GM21529 (cell line): ENCODE measurements around the gene SLC35A2.

Source experiments
- ATAC-seq: cut with Tn5 transposase; IDR thresholded peaks from one replicate; pipeline ENCODE4 v1.9.1; 2021; ENCODE audit not compliant: unreplicated experiment

Gene SLC35A2

GRCh38 chrX:48911412-48912182 is at the start of gene SLC35A2:
TSS of gene SLC35A2 (minus strand) at chrX:48911646. CDS start at chrX:48911636, 10 bp downstream.
- peak; percentile 58 for ATAC-seq

- ATAC-seq: no peak
Measured at GRCh38 chrX:48960291-48960690, 48.8 kb upstream of the SLC35A2 start.

DNA sequence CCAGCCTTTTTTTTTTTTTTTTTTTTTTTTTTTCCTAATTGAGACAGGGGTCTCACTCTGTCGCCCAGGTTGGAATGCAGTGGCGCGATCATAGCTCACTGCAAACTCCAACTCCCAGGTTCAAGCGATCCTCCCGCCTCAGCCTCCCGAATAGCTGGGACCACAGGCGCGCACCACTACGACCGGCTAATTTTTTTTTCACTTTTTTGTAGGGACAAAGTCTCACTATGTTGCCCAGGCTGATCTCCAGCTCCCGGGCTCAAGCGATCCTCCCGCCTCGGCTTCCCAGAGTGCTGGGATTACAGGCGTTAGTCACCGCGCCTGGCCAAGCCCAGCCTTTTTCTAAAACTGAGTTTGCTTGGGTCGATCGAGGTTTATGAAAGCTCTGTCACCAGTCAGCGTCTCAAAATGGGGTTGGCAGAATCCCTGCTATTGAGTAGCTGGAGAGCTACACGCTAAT is 47.2 kb upstream of the SLC35A2 start:
- ATAC-seq: no peak

DNA sequence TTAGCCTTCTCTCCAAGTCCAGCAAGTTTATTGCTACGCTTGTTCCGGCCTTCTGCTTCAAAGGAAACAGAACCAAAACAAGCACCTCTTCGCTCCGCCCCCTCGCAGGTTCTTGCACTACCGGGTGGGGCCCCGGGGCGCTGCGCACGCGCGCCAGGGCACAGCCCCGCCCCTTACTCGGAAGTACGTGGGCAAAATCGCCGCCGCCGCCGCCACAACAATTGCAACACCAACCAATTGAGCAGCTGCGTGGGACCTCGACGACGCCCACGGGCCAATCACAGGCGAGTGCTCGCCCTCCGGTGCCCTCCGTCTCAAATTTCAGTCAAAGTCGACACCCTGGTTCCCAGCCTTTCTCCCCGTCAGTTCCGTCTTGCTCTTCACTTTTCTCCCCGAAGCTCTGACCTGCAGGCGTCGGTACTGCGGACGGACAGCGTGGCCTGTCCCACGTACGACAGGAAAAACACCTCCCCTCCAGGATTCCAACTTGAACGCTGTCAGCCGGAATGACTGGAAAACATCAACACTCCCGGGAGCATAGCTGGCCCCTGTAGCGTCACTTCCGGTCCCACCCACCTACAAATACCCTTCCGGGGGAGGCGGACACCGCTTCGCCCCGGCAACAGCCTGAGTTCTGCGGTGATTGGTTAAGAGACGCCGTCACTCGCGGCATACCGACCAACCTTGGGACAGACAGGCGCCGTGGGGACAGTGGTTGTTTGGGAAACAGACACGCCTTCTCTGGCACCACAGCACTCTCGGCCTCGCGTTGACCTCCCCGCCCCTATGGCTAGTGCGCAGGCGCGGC is 46.6 kb upstream of the SLC35A2 start:
- ATAC-seq: peak; percentile 84

- ATAC-seq: peak; percentile 39
Measured at GRCh38 chrX:48957477-48957826, 46.0 kb upstream of the SLC35A2 start, which contains the start of gene OTUD5. TSS of gene OTUD5 (minus strand) at chrX:48957607. CDS start at chrX:48957570, 37 bp downstream.

DNA sequence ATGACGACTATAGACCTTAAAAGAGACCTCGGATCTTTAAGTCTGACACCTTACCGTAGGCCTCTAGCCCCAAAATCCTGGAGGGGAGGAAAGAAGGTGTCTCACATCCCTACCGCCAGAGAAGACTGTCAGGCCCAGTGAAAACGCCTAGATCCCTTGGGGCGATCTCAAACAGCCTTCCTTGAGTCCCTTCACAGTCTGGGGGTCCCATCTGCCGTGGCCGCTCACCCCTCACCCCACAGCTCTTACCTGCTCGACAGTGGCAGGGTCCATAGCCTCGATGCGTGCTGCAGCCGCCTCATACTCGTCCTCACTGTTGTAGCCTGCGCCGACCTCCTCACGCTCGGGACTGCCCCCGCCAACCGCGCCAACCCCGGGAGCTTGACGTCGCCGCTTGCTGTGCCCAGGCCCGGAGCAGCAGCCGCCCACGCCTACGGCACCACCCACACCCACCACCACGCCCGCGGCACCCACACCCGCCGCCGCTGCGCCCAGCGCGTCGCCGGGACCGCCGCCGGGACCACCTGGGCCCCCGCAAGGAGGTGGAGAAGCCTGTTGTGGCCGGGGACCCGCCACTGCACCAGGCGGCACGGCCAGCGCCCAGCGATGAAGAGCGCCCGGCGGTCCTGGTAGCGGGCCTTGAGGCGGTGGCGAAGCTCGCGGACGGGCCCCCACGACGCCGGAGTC is 45.4 kb upstream of the SLC35A2 start:
- no peak for ATAC-seq

GRCh38 chrX:48948589-48948988 is 37.1 kb upstream of the SLC35A2 start:
- ATAC-seq: no peak

DNA sequence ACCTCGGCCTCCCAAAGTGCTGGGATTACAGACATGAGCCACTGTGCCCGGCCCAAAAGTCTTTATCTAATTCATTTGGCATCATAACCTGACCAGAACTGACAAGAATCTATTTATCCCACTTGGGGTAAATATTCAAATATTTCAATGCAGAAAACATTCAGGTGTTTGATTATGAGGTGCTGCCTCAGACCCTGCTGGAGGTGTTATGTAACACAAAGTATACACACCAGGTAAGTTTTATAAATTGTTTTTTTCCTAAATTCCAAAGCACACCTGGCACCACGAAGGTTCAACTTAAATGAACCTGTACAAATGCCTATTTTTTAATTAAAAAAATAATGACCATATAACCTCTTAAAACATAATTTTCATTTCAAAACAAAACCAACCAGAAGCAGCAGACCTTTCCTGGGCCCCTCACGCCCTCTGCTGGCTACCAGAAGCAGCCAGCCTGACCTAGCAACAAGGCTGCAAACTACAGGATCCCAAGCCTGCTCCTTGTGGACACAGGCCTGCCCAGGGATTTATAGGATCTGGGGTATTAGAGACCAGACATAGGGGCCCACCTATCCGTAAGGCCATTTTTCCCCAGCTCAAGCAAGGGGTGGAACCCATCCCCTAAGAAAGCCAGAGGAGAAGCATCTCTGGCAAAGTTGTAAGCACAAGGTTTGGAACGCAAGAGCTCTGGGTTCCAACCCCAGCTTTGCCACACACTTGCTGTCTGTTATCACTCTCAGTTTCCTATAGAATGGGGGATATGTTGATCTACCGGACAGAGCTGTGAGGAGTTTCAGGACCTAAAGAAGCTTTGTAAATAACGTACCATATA is 34.3 kb upstream of the SLC35A2 start:
- no peak for ATAC-seq

DNA sequence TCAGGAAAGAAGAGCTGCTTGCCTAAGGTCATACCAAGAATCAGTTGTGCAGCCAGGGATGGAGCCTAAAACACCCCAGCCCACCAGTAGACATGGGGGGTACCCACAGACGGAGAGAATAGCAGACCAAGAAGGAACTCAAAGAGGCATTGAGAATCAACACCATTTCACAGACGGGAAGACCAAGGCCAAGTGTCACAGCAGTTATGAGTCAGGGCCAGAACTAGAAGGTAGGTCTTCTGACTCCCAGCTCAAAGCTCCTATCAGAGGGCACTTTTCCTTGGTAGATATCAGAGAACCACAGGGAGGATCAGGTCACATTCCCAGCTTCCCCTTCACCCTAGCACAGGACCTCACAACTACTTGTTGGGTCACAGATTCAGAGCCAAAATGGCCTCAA is 31.4 kb upstream of the SLC35A2 start:
- ATAC-seq: no peak

DNA sequence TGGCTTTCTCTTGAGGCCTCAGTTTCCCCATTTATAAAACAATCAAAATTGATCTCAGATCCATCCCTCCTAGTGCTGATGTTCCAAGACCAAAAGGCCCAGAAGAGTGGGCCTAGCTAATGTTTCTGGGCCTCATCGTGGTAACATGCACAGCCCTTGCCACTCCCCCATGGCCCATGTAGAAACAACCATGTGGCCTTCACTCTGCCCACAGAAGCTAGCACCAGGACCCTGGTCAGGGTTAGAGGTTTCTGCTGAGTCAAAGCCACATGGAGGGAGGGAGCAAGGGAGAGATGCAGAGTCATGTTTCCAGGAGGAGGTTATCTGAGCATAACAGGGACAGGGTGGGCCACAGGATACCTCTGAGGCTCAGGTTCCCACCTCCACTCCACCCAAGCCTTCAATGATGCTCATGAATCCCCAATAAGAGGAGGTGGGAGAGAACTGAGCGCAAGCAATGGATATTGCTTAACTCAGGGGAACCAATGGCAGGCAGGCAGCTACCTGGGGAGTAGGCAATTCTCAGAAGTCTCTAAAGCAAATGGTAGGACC is 29.0 kb upstream of the SLC35A2 start:
- ATAC-seq: no peak

DNA sequence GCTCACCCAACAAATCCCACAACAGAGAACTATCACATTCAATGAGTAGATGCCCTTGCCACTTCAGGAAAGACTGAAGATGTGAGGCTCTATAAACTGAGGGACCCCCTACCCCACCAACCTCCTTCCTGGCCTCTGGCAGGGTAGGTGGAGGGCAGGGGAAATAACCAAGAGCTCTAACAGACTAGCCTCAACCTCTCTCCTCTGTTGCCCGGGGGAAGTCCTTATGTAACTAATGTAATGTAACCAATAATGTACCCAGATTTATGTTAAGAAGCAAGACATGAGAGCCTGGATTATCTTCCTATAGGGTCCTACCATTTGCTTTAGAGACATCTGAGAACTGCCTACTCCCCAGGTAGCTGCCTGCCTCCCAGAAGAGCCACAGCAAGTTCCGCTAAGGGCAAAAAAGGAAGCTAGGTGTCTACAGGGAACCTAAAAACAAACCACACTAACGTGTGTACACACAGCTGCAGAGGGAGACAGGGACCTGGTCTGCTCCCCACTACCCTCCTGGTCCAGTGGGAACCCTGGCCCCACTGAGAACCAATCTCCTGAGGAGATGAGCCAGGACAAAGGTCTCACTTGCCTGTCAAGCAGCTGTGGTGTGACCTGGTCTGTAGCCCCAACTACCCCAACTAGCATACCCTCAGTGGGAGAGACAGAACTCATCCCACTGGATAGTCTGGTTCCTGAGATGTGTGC is 28.2 kb upstream of the SLC35A2 start:
- ATAC-seq: peak; percentile 26

DNA sequence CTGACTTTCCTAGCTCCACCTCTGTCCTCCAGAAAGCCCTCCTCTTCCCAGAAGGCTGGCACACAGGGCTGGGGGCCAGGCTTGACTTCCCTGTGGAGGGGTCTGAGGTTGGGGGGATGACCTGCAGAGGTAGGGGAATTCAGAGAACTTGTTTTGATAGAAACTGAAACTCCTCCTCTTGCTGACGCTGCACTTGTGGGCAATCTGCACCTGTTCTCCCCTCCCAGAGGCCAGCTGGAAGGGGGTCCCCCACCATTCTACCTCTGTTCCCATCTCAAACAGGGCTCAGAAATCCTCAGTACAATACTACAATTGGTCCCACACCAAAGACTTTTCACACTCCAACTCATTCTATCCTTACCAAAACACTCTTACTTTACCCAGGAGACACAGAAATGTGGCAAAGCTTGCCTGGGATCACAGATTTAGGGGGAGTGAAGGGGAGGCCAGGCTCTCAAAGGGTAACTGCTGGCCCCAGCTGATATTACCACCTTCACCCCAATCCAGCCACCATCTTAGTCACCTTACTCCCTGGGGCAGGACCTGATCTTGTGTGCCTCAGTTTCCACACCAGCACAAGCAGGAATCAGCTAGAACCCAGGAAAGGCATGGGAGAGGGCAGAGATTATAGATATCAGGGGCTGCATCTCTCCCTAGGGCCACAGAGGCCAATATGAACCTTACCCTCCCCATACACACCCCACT is 27.4 kb upstream of the SLC35A2 start:
- ATAC-seq: peak; percentile 51

DNA sequence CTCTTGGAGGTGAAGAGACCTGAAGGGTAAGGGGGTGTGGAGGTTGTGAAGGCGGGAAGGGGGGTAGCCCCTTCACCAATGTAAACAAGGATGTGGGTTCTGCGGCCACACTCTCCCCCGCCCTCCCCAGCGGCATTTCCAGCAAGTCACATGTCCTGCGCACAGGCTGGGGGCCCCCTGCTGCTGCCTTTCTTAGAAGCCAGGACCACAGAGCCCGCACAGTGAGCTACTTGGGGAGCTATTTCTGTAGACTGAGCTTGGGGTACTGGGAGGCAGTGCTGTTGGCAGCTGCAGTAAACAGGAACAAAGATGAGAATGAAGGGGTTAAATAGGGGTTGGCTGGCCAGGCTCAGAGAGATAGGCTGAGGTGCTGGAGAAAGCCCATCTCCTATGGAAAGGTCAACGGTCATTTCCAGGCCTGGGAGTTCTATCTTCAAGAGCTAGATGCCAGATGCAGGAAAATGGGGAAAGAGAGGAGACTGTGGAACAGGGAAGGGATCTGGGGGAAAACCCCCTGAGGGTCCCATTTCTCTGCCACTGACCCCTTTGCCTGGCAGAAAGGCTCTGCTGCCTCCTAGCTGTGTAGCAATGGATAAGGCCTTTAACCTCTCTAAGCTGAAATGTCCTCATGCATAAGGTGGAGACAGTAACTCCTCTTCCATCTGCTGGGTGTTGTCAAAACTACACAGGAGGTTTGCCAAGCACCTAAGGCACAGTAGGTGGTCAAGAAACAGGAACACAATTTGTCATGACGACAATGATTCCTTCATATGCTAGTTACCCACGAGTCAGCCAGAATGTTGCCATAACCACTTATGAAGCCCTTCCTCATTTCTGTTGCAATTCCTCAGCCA is 25.8 kb upstream of the SLC35A2 start:
- ATAC-seq: peak; percentile 59

- ATAC-seq: peak; percentile 0
Measured at GRCh38 chrX:48936429-48937053, 25.1 kb upstream of the SLC35A2 start.

GRCh38 chrX:48935301-48935670 is 23.8 kb upstream of the SLC35A2 start:
- no peak for ATAC-seq

DNA sequence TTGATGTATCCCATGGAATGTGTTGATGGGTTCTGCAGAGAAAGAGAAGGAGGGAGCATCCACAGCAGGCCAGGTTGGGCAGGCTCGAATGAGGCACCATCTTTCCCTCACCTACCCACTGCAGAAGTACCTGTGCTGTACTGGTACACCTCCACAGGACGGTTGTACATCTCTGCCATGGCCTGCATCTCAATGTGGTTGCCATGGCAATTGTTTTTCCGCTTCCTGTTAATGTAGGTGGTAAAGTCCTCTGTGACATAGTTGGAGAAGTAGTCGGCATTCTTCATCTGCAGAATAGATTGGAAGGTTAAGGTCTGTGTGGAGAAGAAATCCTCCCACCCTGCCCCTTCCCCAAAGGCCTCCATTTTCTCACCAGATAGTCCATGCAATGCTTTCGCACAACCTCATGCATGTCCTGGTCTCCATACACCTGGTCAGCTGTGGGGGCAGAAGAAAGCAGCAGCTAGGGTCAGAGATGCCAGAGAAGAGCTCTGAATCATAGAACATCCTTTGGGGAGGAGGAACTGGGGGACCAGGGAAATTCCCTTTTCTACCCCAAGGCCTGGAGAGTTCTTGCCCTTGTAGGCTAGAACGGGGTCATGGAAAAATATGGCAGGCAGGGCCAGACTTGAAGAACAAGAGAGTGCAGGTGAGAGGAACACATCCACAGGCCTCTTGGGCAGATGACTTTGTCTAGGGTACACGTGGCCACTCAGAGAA is 23.3 kb upstream of the SLC35A2 start:
- no peak for ATAC-seq

GRCh38 chrX:48933757-48934156 is 22.3 kb upstream of the SLC35A2 start:
- no peak for ATAC-seq
